Stimulated activated CD4-positive, alpha-beta T cell treated with anti-CD3 and anti-CD28 coated beads, Interleukin-1b, Interleukin-23, amount 100 ng/mL, for 24 hours (primary cell): ENCODE results near the gene CHRNB2.

Experiments
- DNase-seq, 4 experiments: peaks; one replicate each; pipeline ENCODE4 v3.0.0-alpha.2; 2020; ENCODE audit warnings: low read depth in 4 of 4, low spot score in 1 of 4

The CHRNB2 gene

DNA sequence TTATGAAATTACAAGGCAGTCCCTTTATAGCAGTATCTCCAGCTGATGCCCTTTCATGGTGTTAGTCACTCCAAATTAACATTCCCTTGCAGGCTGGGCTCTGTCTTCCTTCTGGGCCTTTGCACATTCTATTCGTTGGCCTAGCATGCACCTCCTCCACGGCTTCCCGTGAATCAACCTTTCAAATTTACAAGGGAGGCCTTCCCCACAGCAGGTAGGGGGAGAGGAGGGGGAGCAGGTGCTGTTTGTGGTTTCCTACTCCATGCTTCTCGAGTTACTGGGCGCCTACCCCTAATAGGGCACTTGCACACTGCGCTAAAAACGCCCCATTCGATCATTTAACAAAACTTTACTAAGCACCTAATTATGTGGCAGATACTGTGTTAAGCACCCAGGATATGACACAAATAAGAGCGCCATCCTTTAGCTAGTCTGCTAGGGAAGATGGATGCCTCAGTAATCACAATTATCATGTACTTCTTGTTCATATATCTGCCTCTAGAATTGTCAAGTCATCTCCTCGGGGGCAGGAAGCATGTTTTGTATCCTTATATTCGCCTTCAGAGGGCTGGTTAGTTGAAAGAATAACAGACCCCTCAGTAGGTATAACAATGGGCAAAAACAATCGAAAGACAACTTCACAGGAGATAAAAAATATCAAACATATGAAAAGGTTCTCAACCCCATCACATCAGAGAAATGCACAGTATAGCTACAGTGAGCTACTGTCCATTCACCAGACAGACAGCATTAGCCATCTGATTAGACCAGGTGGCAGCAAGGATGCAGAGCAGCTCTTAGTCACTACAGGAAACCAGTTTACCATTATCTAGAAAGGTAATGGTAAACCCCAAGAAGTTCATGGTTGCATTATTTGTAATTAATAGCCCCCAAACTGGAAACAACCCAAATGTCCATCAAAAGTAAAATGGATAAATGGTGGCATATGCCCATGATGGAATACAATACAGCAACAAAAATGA is 42.1 kb downstream of the CHRNB2 start:
- peak in 2 of 4 experiments; percentile 39 to 44 for DNase-seq

DNA sequence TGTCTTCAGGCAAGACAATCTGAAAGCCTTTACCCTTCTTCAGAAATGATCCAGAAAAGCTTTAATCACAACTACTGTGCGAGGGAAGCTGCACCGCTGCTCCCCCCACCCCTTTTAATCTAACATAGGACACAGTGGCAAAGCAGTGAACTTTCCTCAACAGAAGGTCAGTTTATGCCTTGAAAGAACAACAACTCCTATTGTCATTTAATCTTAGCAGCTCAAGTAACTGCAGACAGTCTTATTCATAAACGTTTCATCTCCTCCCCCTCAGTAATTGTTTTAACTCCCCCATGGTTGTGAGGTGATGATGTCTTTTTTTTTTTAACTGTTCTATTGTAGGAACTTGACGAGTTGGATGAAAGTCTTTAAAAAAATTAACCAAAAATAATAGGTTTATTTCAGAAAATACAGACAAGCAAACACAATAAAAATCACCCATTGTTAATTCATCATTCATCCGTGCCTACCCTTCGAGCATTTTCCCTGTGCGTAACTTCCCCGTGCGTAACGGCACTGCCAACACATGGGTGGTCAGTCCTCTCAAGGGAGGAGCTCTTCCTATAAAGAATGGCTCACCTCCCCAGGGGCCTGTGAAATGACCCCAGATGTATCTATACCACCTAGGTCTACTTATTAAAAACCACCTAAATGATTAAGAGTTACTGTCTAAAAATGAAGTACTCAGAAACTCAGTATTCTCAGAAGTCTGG is 43.7 kb downstream of the CHRNB2 start:
- DNase-seq, result no peak

DNA sequence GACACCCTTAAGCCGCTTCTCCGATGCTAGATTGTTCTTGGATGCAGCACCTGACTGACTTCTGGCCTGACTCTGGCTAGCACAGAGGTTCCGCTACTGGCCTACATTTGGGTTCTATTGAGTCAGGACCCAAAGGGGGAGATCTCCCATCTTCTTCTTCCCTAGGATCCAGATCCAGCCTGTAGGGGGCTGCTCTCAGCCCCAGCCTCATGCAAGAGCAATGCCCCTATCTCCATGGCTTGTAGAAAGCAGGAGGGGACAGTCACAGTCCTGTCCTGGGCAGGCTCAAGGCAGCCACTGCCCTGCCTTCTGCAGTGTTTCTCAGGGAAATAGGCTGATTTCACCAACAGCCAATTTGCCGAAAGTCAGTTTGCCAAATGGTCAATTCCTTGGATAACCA is 46.7 kb downstream of the CHRNB2 start:
- no peak for DNase-seq

DNA sequence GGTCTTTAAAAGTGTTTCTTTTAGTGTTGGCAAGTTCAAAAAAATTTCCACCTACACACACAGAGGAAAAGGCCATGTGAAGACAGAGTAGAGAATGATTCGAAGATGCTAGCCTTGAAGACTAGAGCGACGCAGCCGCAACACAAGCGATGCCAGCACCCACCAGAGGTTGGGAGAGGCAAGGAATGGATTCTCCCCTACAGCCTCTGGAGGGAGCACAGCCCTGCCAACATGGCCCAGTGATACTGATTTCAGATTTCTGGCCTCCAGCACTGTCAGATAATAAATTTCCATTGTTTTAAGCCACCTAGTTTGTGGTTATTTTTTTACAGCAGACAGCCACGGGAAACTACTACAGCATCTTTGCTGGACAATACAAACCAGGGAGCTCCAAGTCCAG is 47.3 kb downstream of the CHRNB2 start:
- no peak for DNase-seq

DNA sequence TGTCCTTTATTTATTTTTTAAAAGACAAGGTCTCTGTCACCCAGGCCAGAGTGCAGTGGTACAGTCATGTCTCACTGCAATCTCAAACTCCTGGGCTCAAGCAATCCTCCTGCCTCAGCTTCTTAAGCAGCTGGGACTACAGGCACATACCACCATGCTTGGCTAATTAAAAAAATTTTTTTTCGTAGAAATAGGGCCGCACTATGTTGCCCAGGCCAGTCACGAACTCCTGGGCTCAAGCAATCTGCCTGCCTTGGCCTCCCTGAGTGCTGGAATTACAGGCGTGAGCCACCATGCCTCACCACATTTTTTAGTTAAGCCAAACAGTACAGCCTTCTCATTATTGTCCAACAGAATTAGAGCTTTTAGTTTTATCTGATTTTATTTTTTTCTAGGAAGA is 47.8 kb downstream of the CHRNB2 start:
- no peak for DNase-seq

DNA sequence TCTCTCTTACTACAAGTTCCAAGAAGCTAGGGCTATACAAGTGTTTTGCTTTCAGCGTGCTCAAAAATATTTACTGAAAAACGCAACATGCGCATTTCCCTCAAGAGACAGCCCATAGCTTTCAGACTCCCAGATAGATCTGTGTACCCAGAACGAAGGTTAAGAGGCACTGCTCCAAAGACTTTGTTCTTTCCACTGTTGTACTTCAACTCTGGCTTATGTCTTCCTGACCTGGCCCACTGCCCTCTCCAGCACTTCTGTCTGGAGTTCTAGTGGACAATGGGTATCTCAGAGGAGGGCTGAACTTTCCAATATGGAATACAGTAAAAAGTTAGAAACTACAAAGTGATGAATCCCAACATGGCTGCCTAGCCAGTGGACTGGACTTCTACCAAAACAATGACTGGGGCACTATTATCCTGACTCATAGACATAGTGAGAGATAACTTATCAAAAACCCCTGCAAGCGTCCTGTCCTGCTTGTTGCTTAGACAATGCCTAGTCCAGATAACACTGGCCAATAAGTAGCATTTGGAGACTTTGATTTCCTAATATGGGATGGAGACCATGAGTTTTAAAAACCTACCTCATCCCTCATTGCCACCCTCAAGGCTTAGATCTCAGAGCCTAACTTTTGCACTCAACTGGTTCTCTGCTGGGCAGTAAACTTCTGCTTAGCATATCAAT is 49.2 kb downstream of the CHRNB2 start:
- no peak for DNase-seq

DNA sequence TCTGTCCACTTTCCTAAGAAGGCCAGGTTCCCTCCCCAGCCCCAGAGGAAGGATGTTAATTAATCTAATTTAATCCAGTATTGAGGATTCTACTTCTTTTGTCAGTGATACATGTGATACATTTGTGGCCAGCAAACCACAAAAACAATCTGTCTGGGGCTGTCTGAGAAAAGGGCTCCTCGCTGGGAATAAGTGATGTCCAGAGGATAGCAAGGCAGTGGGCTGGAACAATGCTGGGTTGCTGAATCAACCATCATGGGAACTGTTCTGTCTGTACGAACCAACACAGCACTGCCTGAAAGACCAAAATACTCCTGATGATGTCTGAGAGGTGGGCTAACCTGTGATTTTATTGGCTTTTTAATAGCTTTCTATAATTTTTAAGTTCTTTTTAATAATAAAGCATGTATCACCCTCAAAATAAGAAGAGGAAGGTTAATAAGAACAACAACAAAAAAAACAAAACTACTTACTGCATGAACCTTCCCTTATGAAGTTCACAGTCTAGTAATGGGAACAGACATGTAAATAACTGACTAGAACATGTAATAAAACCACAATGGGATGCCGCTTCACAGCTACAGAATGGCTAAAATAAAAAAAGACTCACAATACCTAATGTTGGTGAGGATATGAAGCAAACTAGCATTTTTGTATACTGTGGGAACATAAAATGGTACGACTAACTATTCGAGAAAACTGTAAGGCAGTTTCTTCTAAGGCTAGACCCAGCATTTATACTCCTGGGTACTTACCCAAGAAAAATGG is 51.8 kb downstream of the CHRNB2 start:
- no peak for DNase-seq

DNA sequence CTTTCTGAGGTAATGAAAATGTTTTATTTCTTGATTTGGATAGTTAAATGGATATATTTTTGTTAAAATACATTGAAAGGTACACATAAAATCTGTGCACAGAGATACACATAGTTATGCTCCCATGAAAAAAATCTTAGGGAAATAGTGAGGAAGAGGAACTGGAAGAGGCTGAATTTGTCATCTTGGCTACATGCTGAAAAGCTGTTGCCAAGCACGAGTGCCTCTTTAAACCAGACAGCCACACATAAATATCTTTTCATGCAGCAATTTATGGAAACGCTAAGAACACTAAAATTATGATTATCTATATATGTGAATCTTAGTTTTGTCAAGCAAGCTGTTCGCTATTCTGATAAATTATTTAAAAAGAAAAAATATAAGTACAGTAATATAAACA is 53.2 kb downstream of the CHRNB2 start:
- DNase-seq, result no peak

DNA sequence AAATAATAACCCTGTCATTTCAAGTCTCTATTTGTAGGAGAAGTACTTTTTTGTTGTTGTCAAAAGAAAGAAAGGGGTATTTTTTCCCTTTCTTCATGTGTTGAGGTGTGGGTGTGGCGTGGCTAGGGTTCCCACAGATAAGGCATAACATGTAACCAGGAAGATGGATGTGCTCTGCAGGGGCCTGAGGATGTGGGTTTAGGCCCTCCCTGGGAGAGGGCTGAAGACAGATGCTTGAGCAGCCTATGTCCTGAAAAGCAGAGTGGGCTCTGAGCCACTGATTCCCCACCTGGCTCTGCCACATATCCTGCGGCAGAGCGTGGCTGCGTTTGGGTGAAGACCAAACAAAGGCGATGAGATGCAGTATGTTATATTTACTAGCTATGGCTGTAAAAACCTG is 54.3 kb downstream of the CHRNB2 start:
- DNase-seq, result no peak

DNA sequence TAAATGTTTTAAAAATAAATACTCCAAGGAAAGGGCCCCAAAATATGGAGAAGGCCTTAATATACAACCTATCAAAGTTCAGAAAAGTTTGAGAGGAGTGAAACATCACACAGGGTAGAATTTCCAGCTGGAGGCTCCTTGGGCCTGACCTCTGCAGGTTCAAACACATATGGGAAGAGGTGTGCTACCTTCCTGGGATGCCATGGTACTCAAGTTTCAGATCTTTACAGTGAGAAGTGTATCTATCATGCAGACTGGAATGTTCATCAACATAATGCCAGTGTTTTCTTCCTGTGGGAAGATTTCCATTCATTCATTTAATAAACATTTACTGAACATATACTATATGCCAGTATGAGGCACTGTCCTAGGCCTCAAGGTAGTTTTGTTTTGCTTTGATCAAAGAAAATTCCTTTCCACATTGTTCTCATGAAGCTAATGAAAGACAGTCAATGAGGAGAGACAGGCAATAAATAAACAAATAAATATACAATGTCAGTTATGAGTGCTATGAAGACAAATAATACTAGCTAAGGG is 55.0 kb downstream of the CHRNB2 start:
- no peak for DNase-seq

DNA sequence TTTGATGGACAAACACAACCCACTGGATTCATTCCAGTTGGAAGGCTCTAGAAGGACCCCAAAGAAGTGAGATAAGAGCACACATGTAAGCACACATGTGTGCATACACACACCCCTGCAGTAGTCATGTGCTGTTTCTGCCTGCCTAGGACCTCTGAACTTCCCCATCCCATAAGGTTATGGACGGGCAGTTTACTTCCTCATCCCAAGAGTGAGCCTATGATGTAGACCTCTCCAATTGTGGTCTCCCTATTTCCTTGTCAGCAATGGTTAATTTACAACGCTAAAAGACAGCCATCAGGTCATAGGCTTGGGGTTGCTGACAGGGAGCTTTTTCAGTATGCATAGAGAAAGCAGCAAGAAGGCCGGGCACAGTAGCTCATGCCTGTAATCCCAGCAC is 55.8 kb downstream of the CHRNB2 start:
- DNase-seq, result no peak

DNA sequence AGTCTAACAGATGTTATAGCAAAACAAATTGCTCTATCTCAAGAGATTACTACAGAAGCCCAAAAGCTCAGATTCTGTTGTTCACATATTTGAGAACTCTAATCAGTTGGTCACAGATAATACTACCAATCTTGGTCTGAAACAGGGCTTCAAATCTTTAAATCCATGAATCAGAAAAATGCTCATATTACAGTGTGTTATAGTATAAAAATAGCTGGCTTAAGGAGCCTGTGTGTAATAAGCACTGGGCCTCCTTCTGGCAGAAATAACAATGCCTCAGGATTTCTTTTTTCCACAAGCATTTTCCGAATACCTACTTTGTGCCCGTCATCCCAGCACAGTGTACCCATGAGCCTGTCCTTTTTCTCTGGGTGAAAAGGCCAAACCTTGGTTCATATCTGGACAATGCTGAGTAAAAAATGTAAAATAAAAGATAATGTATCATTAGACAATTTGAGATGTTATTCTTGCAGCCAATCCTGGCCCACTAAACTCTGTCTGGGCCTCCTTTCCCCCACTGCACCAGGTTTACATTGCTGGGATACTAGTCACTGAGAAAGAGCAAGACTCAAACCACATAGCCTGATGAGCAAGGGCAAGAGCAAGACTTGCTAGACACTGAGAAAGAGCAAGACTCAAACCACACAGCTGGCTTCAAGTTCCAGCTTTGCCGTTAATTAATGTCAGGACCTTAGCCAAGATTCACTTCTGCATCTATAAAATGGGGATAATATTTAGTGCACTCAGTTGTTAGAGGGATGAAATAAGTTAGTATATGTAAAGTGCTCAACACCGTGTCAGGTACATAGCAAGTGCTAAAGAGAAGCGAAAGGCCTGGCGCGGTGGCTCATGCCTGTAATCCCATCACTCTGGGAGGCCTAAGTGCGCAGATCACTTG is 57.4 kb downstream of the CHRNB2 start:
- DNase-seq, result no peak

DNA sequence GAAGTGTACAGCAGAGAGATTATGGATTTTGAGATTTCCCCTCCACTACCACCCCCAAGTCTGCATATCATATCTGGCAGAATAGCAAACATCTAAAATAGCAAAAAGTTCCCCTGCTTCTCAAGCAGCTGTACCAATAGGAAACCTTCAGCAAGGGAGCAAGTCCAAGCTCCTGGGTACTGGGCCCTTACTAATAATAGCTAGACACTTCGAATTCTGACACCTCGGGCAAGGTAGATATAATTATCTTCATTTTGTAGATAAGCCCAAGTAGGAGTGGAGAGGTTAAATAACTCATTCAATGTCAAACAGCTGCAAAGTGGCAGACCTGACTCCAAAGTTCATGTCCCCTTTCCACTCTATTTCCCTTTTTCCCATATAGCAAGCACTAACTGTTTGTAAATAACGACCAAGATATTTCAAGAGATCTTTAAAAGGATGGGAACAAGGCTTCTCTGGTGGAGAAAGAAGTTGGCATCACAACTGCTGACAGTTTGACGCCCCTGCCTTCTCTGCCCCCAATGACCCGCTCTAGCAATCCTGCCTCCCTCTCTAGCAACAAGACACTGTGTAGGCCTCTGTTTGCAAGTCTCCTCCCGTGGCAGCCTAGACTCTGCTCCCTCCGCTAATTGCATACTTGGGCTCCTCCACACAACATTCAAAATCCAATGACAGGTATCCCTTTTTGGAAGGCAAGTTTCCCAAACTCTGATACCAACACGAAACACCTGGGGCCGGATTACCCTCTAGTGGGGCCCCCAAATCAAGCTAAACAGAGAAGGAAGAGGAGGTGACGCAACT is 59.1 kb downstream of the CHRNB2 start:
- no peak for DNase-seq

DNA sequence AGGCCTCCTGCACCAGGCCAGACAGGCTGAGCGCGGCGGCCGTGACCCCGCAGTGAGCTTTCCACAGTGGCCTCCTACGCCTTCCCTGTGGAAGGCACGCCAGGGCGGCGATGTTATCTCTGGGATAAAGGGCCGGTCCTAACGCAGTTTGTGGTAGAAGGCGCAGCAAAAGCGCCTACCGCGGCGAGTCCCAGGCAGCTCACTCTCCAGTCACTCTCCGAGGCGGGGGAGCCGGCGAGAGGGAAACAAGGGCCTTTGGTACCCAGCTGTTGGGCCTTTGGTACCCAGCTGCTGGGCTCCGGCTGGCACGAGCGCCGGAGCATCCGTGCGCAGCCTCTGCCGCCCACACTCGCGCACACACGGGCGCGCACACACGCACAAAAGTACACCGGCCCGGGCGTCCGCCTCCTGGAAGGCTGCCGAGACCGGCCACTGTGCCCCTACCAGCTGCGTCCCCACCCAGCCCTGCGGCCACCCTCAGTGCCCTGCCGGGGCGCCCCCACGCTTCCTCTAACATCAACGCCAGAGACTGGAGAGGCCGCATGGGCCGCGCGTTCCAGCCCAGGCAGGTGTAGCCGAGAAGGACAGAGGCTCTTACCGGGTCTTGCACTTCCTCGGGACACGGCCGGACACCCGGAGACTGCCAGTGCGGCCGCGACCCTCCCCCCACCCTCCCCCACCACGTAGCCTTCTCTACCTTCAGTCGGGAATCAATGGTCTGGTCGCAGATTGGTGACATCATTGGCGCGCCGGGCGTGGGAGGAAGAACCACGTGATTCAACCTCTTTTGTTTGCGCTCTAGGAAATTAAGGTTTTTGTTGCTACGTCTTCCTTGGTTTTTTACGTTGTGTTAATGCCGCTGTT is 59.9 kb downstream of the CHRNB2 start:
- peak; percentile 87 to 94 (median 89) for DNase-seq

DNA sequence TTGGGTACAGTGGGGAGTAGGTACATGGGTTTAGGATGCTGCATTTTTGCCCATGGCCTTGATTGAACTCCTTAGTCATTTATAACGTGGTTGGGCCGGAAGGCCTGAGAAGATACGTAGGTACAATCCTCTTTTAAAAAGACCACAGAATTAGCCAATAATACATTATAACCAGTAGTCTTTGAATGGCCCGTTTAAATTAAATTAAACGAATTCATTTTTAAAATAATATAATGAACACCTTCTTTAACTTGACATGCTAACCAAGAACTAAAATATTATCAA is 60.5 kb downstream of the CHRNB2 start:
- no peak for DNase-seq

DNA sequence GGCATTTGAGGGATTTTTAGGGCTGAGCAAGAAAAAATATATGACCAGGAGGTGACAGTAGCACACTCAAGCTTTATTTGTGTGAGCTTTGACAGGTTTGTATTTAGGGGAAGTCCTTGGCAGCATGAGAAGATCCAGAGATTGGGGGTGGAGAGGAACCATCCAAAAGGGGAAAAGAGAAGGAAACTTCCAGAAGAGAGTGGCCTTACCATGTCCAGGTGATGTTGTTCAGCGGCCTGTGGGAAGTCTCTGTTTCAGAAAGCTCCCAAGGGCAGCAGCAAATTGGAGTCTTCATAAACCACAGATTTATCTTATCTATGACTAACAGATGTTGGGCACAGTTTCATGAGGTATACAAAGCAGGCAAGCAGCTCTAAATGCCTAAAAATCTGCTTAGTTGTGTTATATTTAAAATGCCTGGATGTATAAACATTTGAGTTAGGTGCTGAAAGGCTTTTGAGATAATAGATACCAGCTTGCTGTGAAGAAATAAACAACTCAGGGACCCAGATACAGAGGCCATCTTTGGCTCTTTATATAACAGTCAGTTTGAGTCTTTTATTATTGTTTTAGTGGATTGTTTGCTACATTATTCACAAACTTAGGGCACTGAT is 61.6 kb downstream of the CHRNB2 start:
- DNase-seq, result no peak
